Upper lobe of right lung (tissue), 1 donor: Measurements from ENCODE around the gene JMJD7. TPM values are rescaled to one million over a fixed set of nuclear protein-coding genes. Genes with fewer than 3 reads are reported as not detected.

ENCODE experiments used
- ATAC-seq: fragments of 200-7000 bp; cut with Tn5 transposase; one replicate; pipeline ENCODE4 v1.9.1; 2020; ENCODE audit warnings: mild to moderate bottlenecking, moderate library complexity
- DNase-seq: peaks from one replicate; pipeline ENCODE4 v3.0.0-alpha.2; 2020
- H3K27ac ChIP-seq: fragments of 200-600 bp; one replicate; pipeline ENCODE4 v1.8.0; 2022
- H3K27me3 ChIP-seq: fragments of 200-600 bp; one replicate; pipeline ENCODE4 v1.8.0; 2022; ENCODE audit warnings: mild to moderate bottlenecking
- H3K36me3 ChIP-seq: fragments of 200-600 bp; one replicate; pipeline ENCODE4 v1.8.0; 2022
- H3K4me1 ChIP-seq: fragments of 200-600 bp; one replicate; pipeline ENCODE4 v1.8.0; 2022
- H3K4me3 ChIP-seq: fragments of 200-600 bp; one replicate; pipeline ENCODE4 v1.8.0; 2022; ENCODE audit warnings: mild to moderate bottlenecking
- H3K9me3 ChIP-seq: fragments of 200-600 bp; one replicate; pipeline ENCODE4 v1.8.0; 2022
- CTCF ChIP-seq: fragments of 200-600 bp; IDR thresholded peaks from one replicate; pipeline ENCODE4 v1.8.0; 2022; ENCODE audit warnings: antibody characterized with exemption
- intact Hi-C: fragments of 100-400 bp; cut with DNase I; formaldehyde crosslinking; loops from one replicate; pipeline ENCODE4 v1.11.0; 2022
- microRNA-seq: library from miRNA; unstranded; fragments of <30 nt; microRNA quantifications from one replicate; pipeline ENCODE4 v1.2.0, GENCODE V29; 2020; ENCODE audit warnings: borderline microRNAs expressed
- total RNA-seq: library from RNA; stranded (reverse); fragmentation: NEBNext Ultra II Directional; extraction: Animal tissue kit (Norgen Biotek cat#: 25700); gene quantifications from one replicate; pipeline ENCODE4 v1.2.1, GENCODE V29; 2021
- donor health status: DM: no; HTN: yes; CAD: no; lungs with severe emphysema.

The JMJD7 gene
- total RNA-seq, 1 donor from 2014 or later, result 36.7 TPM

DNA sequence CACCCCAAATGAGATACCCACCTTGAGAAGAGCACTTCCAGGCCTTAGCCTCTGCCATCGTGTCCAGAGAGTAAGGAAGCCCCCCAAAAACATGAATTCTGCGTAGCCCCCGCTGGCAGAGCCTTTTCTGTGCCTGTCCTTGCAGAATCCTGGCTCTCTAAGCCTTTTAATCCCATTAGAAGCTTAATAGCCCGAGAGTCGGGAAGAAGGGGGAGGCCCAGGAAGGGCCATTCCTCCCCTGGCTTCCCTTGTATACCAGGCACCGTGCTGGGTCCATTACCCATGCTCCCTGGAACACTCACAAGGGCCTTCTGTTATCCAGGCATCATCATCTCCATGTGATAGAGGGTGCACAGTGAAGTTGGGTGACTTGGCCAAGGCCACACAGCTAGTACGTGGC, 58.8 kb downstream of the JMJD7 start:
- intact Hi-C loops, result no loop called here
- no peak for ATAC-seq
- Histone ChIP-seq H3K4me3 (no peak overlapping the region), H3K36me3 (no peaks in the 10 kb centered on the region), H3K4me1 (peaks cover 2% of the 10 kb centered on the region), H3K27me3 (no peaks in the 10 kb centered on the region), H3K27ac (no peak overlapping the region), H3K9me3 (no peaks in the 10 kb centered on the region)
- DNase-seq, result no peak
- no peak for TF ChIP-seq CTCF

- no peaks in the 10 kb centered on the region for H3K27me3 ChIP-seq
- H3K27ac ChIP-seq, result no peak overlapping the region
- H3K4me3 ChIP-seq, result no peak overlapping the region
- DNase-seq (no peak), ATAC-seq (no peak)
- TF ChIP-seq CTCF, result no peak
- H3K4me1 ChIP-seq, result no peaks in the 10 kb centered on the region
- H3K9me3 ChIP-seq, result no peaks in the 10 kb centered on the region
- intact Hi-C loops, result no loop called here
- H3K36me3 ChIP-seq, result no peaks in the 10 kb centered on the region
Observed at GRCh38 chr15:41887161-41887560, 59.3 kb downstream of the JMJD7 start.

Small RNA genes lying within 50 kb of the gene (microRNA-seq; reads per million reads assigned to microRNA genes)
- not detected for gene MIR4310

Other genes starting within 250 kb of the JMJD7 start
- gene MGA, start 167.7 kb upstream of the JMJD7 start, total RNA-seq, result 39.2 TPM
- 22.4 TPM for gene MAPKBP1, start 53.6 kb upstream of the JMJD7 start, total RNA-seq
- 14.4 TPM for gene PLA2G4B, start 10.8 kb downstream of the JMJD7 start, total RNA-seq
- 1.9 TPM for gene SPTBN5, start 66.0 kb downstream of the JMJD7 start, total RNA-seq
- 39.5 TPM for gene EHD4, start 144.5 kb downstream of the JMJD7 start, total RNA-seq
- 1.5 TPM for gene PLA2G4E, start 192.9 kb downstream of the JMJD7 start, total RNA-seq